Stimulated activated CD4-positive, alpha-beta T cell treated with anti-CD3 and anti-CD28 coated beads, Interleukin-2, amount 100 ng/mL, for 4 hours (primary cell): Measurements from ENCODE around the gene FGF14.
"Not testable (repeated sequence)": the region's sequence is repeated elsewhere in the genome, so short reads cannot be mapped to it uniquely, and the experiment has no call there.

Experiments
- DNase-seq: peaks from one replicate; pipeline ENCODE4 v3.0.0-alpha.2; 2020; ENCODE audit warnings: low read depth

The FGF14 gene

DNA sequence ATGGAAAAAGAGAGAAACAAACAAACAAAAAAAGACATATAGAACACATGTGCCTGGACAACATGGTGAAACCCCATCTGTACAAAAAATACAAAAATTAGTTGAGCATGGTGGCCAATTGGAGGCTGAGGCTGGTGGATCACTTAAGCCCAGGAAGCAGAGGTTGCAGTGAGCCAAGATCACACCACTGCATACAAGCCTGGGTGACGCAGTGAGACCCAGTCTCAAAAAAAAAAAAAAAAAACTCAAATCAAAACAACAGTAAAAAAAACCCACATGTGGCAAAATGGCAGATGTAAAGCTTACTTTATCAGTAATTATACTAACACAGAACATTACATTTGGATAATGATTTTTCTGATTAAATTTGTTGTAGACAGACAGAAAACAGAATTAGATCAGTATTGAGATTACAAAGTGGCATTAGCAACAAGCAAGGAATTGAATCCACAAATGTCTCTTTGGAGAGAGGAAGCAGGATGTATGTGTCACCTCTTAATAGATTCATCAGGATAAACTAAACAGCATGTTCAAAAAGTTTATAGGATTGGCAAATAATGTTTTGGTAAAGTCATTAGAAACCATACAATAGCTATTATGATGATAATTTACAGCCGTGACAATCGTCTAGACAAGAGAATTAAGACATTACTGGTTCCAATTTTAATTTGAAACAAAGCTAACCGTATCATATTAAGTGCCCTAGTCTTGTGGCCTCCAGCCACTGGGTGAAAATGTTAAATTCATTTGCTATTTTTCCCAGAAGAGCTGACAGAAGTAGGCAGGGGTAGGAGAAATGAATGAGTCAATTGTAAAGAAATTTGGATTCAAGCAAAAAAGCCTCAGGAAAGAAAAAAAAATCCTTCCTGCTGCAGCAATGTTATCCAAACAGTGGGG lies 206.0 kb downstream of the FGF14 start:
- DNase-seq = no peak

DNA sequence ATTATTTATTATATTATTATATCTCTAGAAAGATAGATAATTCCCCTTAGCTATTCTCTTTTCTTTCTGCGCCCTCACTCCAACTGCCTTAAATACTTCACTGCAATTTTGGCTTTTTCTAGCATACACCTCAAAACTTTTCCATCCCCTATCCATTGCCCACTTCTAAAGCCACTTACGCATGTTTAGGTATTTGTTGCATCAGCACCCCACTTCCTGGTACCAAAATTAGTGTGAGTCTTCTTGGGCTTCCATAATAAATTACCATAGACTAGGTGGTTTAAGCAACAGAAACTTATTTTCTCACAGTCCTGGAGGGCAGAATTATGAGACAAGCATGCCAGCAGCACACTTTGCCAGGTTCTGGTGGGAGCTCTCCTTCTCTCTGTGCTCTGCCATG lies 209.0 kb downstream of the FGF14 start:
- DNase-seq = no peak

DNA sequence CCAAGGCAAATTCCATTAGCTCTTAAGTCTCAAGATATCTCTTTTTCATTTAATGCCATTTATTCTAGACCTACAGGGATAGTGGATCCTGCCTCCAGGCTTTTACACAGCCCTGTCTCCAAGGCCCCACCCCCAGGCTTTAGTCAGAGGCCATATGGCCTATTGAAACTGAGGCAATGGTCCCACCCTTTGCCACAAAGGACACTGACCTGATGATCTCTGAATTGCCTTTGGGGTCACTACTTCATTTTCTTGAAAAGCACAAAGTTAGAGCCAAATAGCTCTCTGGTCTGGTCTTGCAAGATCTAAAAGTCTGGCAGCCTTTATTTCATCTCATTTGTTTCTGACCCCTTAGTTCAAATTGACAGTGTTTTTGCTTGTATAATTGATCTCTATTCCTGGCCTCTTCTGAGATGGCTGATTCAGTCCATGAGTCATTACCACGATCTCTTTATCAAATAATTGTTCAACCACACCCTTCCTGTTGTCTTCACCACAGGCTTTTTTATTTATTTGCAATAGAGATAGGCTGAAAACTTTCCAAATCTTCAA lies 209.8 kb downstream of the FGF14 start:
- DNase-seq = no peak

DNA sequence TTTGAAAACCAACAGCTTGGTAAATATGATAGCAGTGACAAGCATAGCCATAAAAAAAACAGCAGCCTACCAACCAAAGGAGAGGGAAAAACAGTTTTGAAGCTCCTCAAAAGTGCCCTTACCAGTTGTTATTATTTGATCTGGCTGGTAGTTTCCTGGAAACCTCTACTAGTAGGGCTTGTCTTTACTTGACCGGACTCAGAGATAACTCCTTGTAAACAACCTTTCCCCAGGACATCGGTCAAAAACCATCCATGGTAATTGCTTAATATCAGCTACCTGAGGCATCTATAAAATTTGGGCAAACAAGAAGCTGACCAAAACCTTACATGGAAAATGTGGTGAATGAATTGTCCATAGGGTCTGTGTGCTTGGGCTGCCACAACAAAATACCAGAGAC lies 210.9 kb downstream of the FGF14 start:
- DNase-seq = no peak

DNA sequence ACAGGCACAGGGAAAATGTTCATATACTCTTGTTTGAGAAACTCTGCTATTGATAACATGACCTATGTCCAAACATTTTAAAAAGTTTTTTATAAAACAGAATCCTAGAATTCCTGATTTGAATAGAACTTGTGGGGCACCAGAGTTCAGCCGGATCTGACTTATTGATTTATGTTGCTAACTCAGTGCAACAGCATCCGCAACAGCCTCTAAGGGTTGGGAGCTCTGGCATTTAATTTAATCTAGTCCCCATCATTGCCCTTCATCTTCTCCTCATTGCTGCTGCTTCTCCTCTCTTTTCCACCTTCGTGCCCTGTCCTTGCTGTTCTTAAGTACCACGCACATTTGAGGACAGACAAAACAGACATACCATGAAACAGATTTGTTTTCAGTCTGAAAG lies 214.5 kb downstream of the FGF14 start:
- DNase-seq = no peak

DNA sequence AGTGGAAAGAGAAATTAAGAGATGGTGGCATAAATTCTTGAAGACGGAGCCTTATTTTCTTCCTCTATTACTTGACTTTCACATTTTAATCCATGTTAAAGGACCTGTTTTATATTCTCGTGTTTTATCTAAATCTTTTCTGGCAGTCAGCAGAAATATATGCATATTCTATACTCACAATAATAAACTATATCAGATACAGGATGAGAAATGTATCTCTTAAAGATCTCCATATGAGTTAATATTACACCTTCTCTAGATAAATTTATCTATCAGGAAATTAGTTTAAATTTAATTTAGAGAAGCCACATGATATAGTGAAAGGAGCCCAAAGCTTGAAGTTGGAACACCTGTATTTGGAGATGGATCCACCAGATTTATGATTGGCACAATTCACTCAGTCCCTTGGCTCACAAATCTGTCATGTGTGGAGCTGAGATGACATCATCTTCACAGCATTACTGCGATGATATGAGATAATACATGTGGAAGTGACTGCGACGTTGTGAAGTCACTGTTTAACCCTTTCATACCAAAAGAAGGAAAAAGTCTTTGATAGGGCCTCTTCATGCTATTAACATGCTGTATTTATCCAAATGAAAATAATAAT lies 216.4 kb downstream of the FGF14 start:
- DNase-seq = no peak

DNA sequence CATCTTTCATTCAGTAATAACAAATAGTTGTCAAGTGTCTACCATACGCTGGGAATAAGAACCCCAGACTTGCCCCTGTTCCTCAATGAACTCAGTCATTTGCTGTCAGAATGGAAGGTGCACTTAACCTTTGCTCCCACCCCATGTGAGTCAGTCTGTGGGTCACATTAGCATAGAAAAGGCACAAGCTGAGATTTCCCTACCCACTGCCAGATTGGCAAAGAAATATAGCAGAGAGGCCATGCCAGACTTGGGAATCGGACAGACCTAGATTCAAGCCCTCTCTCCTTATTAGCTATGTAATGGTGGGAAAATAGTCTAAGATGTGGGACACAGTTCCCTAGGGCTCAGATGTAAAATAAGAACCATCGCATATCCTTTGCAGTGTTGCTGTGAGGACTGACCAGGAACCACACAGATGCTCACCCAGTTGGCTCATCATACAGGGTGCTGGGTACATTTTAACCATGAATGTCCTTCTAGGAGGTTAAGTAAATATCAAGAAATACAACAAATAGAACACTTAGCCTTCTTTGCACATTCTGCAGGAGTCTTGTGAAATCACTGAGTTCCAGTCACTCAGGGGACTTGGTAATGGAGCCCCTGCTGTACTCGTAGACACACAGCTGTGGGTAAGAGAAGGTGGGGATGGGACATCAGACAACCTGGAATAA lies 218.2 kb downstream of the FGF14 start:
- DNase-seq = no peak

DNA sequence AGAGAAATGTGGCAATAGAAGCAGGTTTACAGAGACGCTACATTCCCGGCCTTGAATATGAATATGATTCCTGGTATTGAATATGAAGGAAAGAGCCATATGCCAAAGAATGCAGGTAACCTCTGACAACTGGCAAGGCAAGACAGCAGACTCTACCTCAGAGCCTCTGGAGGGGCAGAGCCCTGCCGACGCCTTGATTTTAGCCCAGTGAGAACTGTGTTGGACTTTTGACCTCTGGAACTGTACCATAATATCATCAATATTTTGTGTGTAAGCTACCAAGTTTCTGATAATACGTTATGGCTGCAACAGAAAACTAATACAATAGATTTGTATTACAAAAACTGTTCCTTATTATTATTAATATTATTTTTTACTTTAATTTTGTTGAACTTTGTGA lies 219.7 kb downstream of the FGF14 start:
- no peak for DNase-seq

DNA sequence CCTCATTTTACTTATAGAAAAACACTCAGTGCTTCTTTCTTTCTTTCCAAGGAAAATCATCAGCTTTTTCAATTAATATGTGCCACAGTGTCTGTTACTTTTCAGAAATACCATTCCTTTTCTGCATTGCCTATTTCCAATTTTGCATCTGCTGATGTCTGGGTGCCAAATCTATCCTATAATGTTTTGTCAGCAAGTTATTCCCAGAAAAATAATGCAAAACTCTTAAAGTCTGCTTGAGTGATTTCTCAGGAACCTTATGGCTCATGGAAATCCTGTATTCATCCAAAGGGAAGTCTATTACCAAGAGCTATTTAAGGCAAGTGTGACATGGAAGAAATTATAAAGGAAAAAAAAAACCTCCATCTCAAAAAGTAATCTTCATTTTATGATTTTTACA lies 224.4 kb downstream of the FGF14 start:
- DNase-seq = no peak

DNA sequence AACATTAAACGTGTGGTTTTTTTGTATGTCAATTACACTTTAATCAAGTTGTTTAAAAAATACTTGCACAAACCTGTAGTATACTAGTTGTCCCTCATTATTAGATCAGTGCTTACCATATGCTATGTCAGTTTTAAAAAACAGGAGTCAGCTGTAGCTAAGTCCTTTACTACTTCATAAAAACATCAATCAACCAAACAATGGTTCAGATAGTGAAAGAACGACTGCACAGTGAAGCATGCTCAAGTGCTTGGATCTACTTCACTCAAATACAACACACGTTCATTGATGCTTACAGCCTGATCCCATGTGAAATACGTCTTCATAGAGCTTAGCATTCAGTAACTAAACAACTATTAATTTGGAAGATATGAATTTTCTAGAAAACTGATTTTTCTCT lies 225.0 kb downstream of the FGF14 start:
- no peak for DNase-seq

DNA sequence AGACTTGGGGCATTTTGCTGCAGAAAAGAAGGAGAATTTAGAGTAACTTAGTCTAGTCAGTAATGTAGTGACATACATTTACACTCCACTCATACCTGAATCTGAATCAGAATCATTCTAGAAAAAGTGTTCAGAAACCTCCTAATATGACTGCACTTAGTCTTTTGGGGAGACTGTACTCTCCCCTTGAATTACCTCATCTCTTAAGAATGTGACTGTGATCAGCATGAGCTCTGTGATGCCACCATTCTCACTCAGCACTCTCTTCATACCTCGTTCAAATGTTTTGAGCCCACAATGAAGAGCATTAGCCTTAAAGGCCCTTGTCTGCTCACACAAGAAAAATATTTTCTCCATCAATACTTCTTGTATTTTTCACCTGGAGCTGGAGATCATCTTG lies 229.4 kb downstream of the FGF14 start:
- no peak for DNase-seq

DNA sequence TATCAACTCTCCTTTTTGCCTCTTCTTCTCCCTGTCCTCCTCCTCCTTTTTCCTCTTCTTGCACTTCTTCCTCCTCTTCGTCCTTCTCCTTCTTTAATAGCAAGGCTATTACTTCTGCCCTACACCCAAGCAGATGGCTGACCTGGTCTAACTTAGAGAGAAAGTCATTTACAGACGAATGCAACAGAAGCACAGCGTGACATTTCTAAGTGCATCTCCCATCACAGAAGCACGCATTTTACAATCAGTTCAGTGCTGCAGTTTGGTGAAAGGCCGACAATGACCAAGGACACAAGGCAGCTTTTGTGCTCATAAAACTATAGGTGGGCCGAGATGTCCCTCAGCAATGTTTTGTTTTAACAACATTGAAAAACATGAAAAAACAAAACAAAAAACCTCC lies 231.5 kb downstream of the FGF14 start:
- no peak for DNase-seq

DNA sequence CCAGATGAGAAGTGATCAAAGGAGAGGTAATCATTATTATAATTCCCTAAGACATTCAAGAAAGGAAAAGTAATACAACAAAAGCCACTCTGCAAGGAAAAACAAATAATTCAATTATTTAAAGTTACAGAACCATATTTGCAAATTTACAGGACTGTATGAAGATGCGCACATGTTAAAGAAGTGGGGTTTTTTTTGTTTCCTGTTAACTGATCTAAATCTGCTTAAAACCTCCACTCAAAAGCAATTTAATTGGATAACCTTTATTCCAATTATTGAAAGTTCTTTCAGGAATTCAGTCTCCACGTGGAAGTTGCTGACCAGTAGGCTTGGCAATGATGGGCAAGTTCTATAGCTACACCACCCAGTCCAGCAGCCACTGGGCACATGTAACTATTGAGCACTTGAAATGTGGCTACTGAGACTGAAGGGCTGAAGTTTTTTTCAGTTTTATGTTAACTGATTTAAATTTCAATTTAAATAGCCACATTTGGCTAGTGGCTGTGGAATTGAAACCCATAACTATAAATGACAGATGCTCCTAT lies 232.3 kb downstream of the FGF14 start:
- DNase-seq = no peak

DNA sequence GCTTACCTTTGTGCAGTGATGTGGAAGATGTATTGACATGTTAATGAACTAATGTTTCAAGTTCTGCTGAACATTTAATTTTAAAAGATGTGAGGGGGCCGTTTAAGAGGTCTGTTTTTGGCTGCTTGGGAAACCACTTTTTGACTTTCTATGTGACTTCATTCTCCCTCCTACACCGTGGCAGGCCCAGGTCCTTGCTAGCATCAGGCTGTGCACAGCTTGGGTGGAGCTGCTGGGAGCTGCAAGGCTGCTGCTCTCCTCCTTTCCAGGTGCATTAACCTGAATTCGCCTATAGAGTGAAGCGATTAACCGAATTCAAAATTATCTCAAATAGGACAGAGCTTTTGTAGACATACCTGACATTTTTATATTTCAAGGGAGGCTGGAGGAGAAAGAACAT lies 249.1 kb downstream of the FGF14 start:
- DNase-seq = no peak

DNA sequence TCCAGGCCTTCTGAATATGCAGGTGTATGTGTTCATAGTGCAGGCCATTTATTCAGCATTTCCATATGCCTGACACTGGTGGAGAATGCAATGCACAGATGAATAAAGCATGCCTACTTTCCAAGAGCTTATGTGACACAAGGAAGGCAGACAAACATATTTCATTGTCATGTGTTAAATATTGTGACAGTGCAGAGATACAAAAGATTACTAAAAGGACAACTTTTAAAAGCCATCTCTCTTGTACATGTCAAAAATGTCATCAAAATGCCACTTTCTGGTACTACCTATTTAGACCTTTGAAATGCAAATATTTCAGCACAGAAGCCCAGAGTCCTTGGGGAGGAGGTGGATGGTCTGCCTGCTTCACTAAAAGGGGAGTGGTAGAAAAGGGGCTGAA lies 254.5 kb downstream of the FGF14 start:
- DNase-seq = no peak

DNA sequence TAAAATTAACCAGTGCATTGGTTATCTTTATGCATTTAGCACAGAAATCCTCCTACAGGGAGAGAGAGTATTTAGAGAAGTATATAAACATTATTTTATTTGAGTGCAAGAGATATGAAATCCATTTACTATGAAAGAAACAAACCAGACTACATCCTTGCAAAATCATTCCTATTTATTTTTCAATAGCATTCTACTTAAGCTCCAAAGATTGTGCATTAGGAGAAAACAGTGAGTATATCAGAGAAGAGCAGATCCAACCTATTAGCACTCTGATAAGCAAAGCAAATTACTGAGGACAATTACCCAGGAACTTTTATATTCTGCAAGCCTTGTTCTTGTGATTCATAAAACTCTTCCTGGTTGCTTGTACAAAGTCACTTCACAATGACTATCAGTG lies 256.1 kb downstream of the FGF14 start:
- no peak for DNase-seq

DNA sequence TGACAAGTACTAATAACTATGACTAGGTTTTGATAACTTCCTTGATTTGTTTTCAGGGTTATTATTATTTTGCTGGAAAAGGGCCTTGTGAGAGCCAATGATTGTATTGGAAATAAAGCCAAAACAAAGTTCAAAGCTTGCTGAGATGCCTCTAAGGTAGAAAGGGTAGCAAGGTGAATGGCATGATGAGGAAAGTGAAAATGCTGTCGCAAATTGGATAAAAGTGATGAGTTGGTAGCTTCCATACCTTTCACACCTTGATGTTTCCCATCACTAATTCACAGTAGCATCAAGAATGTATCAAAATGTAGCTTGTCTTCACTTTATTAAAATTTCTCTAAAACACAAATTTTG lies 259.4 kb downstream of the FGF14 start:
- no peak for DNase-seq

DNA sequence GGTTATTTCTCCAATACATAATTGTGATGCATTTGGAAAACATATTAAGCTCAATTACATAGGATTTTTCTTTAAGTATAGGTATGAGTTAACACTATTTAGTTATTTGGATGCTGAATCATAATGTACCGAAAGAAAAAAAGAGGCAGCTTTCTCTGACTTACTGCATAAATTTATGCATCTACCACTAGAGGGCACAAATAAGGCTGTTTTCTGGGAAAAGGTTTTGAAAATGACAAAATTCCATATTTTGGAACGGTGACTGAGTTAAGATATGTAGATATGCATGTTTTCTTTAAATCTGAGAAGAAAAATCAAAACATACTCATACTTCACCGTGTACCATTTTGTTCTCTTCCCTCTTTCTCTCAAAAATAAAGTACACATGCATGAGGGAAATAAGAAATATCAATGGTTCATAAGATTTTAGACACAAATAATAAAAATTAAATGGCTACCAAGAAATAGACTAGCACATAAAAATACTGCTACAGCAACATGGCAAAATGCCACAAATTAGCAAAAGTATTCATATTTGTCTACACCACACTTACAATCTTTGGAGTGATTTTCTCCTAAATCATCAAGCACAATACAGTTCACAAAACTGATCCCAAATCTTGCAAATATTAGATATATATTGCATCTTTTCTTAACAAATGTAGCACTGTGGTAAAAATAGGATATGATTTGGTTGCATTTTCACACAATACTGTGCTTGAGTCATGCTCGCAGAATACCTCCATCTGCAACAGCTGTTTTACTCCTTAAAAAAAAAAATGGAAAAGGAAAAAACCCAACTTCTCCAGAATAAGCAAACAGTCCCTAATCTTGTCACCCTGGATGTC lies 260.0 kb downstream of the FGF14 start:
- DNase-seq = no peak

DNA sequence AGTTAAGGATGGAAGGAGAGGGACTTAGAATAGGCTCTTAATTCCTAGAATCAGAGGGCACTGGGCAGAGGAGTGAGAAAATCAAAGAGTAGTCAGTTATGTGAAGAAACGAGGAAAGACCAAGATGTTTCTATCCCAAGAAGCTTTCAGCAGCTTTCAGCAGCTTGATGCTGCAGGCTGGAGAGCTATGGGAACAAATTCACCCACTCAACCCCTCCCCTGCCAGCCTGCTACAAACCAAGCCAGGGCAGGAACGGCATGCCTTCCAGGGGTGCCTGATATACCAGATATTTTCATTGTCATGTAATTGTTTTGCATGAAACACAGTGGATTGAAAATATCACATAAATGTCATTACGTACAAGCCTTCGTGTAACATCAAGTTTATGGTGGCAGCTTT lies 262.2 kb downstream of the FGF14 start:
- no peak for DNase-seq

DNA sequence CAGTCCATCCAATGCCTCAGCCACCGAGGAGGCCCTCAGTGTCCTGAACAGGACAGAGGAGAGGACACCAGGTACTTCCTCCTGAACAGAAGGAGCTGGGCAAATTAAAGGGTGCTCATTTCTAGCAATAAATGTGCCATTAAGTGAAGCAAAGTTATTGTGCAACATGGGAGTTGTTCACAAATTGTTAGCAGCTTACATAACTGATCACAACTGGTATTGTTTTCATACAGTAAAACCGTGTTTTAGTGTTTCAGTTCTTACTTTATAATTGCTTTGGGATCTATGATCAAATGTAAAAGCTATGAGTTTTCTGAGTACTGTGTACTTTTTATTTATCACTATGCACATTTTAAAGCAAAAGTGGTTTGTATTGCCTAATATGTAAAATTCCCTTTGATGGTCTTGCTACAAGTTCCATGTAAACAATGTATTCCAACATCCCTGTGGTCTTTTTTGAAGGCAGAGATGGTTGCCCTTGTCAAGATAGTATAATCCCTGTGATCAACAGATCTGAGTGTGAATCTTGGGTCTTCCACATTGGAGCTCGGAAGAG lies 263.1 kb downstream of the FGF14 start:
- DNase-seq = no peak

DNA sequence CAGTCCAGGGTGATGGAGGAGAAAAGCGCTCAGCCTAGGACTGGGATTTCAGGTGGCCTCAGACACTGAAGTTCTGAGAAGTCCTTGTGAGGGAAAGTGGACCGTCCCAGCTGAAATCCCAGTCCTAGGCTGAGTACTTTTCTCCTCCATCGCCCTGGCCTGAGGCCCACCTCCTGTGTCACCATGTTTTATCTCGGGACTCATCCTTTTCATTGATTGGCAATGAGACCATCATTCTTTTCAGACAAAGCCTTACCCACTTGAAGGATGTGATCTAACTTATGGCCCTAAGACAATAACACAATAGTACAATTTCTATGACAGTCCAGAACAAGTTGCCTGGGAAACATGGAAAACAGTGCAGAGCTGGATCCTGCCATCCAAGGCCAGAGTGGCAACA lies 263.9 kb downstream of the FGF14 start:
- DNase-seq = not testable (repeated sequence)
